Right lobe of liver (tissue), 4 donors: ENCODE data around the gene CTBP1.

Experiments
- POLR2A ChIP-seq: fragments of 450-650 bp; IDR thresholded peaks from one replicate; pipeline ENCODE4 v1.6.1; 2017; ENCODE audit warnings: antibody characterized with exemption, mild to moderate bottlenecking
- TF ChIP-seq, protein P1 (sequence below), 4 donors: fragments of 200-600 bp in 3 of 4; fragments of 450-650 bp in 1 of 4; IDR thresholded peaks; one replicate each; pipeline versions ENCODE4 v1.5.1 to v1.8.0; 2016 to 2022; ENCODE audit warnings: antibody characterized with exemption in 4 of 4, mild to moderate bottlenecking in 2 of 4
- donor health status: DM: no; HTN: no; CAD: no.
- donor health status: DM: no; HTN: no; CAD: no.
- donor health status: DM: no; HTN: yes; CAD: no.

DNA sequence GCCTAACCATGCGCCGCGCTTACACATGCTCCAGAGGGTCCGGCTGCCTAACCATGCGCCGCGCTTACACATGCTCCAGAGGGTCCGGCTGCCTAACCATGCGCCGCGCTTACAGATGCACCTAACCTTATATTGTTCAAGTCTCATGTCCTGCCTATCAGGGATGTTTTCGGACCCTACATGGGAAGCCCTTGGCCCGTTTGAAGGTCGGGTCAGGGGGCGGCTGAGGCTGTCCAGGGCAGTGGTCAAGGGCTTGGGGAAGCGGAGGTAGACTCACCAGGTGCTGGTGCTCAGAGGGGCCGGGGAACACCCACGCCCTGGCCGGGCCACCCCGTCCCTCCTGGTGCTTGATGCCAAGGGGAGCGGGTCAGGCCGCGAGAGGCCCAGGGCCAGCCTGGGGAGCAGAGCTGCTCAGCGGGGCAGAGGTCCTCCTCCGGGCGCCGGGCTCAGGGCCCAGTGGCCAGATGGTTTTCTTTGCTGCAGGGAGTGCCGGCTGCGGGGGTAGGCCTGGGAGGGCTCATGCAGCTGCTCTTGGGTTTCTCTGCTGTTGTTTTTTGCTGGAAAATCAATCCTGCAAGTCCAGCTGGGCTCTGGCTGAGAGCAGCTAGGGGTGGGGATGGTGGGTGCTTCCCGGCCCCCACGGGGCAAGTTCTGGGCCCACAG, 41.2 kb downstream of the CTBP1 start:
- TF ChIP-seq, protein P1, sequence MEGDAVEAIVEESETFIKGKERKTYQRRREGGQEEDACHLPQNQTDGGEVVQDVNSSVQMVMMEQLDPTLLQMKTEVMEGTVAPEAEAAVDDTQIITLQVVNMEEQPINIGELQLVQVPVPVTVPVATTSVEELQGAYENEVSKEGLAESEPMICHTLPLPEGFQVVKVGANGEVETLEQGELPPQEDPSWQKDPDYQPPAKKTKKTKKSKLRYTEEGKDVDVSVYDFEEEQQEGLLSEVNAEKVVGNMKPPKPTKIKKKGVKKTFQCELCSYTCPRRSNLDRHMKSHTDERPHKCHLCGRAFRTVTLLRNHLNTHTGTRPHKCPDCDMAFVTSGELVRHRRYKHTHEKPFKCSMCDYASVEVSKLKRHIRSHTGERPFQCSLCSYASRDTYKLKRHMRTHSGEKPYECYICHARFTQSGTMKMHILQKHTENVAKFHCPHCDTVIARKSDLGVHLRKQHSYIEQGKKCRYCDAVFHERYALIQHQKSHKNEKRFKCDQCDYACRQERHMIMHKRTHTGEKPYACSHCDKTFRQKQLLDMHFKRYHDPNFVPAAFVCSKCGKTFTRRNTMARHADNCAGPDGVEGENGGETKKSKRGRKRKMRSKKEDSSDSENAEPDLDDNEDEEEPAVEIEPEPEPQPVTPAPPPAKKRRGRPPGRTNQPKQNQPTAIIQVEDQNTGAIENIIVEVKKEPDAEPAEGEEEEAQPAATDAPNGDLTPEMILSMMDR (IDR thresholded peaks at IDR 0.05) = no peak
- TF ChIP-seq POLR2A = no peak
